PC-3 (cell line): ENCODE results near the gene LRBA.

Experiments
- CTCF ChIP-seq: fragments of 300-600 bp; sonication (generic); conservative IDR thresholded peaks from 2 replicates; pipeline ENCODE4 v1.5.1; 2017; ENCODE audit warnings: antibody characterized with exemption, low read depth, mild to moderate bottlenecking, low read length
- EZH2 ChIP-seq: fragments of 300-600 bp; sonication (generic); IDR thresholded peaks from one replicate; pipeline ENCODE4 v1.6.1; 2017; ENCODE audit warnings: antibody characterized with exemption, mild to moderate bottlenecking, low read length; ENCODE audit not compliant: unreplicated experiment

DNA sequence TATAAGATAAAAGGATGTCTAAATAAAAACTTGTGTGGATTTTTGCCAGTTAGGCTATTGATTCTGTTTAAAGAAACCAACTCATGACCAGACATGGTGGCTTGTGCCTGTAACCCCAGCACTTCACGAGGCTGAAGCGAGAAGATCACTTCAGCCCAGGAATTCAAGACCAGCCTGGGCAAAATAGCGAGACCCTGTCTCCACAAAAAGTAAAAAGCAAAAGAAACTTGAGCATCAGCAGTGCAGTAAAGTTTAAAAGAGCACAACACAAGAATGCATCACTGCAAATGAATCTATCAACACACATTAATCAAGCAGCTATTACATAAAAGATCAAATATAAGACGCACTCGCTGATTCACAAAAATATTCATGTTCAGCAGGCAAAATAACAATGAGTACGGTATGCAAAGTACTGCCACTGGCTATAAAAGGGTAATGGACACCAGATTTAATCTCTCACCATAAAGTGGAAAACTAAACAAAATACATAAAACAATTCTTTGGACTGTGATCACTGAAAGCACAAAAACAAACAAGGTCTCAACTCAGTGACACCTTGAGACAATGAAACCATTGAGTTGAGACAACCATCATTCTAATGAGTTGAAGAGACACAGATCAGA lies 41.3 kb downstream of the LRBA start:
- no peak for TF ChIP-seq EZH2
- no peak for TF ChIP-seq CTCF
